SW 1271 (cell line): ENCODE data around the gene SLC9A5.

ENCODE experiments used
- DNase-seq, 2 experiments: peaks; one replicate each; lab custom pipeline; 2025; lab: John Stamatoyannopoulos, UW

The SLC9A5 gene

DNA sequence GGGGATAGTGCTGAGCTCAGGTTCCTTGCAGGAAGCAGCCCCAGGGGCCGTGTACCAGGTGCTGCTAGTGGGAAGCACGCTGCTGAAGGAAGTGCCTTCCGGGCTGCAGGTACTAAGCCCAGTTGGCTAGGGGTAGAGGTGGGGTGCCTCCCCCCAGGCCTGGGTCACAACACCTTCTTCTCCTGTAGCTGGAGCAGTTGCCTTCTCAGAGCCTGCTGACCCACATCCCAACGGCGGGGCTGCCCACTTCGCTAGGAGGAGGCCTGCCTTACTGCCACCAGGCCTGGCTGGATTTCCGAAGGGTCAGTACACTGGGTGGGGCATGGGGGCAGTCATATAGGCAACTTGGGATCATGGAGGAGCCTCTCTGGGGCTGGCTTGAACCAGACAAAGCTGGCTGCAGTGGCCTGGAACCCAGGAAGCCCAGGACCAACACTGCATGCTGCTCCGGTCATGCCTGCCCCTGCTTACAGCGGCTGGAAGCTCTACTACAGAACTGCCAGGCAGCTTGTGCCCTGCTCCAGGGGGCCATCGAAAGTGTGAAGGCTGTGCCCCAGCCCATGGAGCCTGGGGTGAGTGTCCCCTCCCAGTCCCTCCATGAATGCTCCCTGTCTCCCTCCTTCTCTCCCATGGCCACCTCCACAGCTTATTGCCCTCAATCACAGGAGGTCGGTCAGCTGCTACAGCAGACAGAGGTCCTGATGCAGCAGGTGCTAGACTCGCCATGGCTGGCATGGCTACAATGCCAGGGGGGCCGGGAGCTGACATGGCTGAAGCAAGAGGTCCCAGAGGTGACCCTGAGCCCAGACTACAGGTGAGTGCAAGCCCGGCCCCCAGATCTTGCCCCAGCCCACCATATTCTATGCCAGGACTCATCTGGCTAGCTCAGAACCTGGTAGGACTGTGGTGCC lies 33.0 kb downstream of the SLC9A5 start:
- DNase-seq = no peak

GRCh38 chr16:67282447-67282805 lies 33.6 kb downstream of the SLC9A5 start:
- no peak for DNase-seq

- DNase-seq = no peak
Measured at GRCh38 chr16:67283039-67283825, 34.5 kb downstream of the SLC9A5 start.

DNA sequence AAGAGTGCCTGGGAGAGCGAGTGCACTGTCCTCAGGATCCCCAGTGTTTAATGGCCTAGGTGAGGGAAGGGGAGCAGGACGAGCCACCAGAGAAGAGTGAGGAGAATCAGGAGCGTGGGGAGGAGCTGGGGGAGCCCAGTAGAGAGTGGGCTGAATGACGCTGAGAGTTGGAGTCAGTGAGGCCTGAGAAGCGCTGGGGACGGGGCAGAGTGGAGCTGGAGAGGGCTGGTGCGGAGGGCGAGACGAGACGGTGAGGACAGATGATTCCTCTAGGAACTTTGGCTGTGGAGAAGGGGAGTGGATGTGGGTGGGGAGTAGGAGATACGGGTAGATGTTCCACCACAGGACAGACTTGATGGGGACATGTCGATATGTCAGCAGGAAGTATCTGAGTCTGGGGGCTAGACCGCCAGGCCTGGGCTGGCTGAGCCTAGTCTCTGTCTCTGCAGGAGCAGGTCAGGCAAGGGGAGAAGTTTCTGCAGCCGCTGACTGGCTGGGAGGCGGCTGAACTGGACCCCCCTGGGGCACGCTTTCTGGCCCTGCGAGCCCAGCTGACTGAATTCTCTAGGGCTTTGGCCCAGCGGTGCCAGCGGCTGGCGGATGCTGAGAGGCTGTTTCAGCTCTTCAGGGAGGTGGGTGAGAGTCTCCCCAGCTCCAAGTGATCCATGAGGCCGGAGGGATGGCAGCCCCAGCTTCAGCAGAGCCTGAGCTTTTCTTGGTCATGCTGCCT lies 35.2 kb downstream of the SLC9A5 start:
- no peak for DNase-seq

DNA sequence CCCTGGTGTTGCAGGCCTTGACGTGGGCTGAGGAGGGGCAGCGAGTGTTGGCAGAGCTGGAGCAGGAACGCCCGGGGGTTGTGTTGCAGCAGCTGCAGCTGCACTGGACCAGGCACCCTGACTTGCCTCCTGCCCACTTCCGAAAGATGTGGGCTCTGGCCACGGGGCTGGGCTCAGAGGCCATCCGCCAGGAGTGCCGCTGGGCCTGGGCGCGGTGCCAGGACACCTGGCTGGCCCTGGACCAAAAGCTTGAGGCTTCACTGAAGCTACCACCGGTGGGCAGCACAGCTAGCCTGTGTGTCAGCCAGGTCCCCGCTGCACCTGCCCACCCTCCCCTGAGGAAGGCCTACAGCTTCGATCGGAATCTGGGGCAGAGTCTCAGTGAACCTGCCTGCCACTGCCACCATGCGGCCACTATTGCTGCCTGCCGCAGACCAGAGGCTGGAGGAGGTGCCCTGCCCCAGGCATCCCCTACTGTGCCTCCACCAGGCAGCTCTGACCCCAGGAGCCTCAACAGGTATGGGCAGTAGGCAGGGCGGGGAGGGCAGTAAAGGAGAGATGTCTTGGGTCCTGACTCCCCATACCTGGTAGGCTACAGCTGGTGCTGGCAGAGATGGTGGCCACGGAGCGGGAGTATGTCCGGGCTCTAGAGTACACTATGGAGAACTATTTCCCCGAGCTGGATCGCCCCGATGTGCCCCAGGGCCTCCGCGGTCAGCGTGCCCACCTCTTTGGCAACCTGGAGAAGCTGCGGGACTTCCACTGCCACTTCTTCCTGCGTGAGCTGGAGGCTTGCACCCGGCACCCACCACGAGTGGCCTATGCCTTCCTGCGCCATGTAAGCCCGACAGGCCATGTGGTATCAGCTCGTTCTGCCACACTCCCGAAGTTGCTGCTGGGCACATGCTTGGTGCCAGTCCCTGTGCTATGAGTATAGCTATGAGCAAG lies 36.2 kb downstream of the SLC9A5 start:
- DNase-seq = no peak

DNA sequence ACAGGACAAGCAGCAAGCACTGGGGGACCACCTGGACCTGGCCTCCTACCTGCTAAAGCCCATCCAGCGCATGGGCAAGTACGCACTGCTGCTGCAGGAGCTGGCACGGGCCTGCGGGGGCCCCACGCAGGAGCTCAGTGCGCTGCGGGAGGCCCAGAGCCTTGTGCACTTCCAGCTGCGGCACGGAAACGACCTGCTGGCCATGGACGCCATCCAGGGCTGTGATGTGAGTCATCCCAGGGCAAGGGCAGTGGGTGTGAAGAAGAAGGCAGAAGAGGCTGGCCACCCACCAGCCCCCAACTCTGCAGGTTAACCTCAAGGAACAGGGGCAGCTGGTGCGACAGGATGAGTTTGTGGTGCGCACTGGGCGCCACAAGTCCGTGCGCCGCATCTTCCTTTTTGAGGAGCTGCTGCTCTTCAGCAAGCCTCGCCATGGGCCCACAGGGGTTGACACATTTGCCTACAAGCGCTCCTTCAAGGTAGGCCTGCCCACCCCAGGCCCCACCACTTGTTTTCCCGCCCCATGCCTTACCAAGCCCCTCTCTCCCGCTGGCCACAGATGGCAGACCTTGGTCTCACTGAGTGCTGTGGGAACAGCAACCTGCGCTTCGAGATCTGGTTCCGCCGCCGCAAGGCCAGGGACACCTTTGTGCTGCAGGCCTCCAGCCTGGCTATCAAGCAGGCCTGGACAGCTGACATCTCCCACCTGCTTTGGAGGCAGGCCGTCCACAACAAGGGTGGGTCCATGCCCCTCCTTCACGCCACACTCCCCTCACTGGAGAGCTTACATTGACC lies 37.9 kb downstream of the SLC9A5 start:
- DNase-seq = no peak

DNA sequence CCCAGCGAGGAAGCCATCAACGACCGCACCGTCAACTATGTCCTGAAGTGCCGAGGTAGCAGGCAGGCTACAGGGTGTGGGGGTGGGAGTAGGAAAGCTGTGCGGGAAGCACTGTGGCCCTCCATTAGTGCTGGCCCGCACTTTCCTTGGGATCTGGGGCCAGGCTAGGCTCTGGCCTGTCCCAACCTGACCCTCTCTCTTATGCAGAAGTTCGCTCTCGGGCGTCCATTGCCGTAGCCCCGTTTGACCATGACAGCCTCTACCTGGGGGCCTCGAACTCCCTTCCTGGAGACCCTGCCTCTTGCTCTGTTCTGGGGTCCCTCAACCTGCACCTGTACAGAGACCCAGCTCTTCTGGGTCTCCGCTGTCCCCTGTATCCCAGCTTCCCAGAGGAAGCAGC lies 39.2 kb downstream of the SLC9A5 start:
- no peak for DNase-seq

- DNase-seq = no peak
Measured at GRCh38 chr16:67291461-67291860, 42.7 kb downstream of the SLC9A5 start.

GRCh38 chr16:67294171-67294757 lies 45.5 kb downstream of the SLC9A5 start:
- no peak for DNase-seq

- no peak for DNase-seq
Measured at GRCh38 chr16:67294938-67295361, 46.2 kb downstream of the SLC9A5 start.

- DNase-seq = no peak
Measured at GRCh38 chr16:67296420-67296819, 47.6 kb downstream of the SLC9A5 start.

DNA sequence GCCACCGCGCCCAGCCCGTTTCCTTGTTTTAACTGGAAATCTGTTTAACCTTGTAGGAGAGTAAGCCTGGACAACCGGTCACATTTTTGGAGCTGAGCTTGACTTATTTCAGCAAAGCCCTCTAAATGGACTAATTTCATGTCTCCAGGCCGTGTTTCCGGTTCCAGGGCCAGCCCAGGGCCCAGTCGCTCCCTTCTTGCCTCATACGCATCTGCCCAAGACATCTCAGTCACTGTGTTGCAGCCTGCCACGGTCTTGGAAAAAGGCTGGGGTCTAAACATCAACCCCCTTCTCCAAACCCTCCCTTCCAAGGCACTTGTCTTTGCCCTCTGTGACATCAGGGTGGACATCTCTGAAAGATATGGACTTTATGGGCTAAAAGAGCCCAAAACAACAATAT lies 49.5 kb downstream of the SLC9A5 start:
- DNase-seq = no peak

DNA sequence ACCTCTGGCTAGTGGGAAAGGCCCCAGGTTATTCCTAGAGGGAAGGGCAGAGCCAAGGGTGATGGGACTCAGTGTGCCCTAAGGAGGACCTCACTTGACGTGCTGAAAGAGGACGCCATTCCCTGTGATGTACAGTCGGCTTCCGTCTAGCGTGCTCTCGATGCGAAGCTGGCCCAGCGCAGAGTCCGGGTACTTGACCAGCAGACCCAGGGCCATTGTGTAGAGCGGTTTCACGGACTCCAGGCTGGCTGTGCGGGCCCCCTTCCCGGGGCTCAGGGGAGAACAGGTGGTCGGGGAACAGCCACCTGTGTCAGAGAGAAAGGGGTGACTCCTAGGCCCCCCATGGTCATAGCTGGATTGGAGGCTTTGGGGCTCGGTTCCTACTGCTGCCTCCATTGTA lies 50.5 kb downstream of the SLC9A5 start:
- no peak for DNase-seq

DNA sequence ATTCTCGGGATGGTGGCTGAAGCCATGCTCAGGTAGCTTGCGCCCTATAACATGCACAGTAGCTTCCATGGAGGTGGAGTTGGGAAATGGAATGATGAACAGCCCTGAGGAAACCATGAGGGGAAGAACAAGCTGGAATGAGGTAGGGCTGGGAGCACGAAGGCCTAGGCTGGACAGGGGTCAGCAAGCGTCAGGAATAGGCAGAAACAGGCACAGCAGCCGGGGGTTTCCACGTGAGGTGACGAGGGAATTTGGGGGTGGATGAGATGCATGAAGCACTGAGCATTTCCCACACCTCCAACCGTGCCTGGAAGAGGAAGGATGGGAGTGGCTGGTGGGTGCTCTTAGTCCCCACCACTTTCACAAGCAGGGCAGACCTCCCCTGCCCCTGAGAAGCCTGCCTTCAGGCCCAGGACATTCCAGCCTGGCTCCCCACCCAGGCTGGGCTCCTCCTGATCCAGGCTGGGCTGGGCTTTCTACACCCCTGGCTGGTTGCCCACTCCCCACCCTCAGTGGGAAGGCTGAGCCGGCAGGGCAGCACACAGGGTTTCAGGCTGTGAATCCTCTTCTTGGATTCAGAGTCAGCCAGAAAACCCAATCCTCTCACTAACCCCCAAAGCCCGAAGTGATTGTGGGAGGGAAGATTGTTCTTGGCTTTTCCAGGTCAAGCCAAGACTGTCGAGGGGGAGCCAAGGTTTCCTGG lies 52.5 kb downstream of the SLC9A5 start:
- DNase-seq = no peak

DNA sequence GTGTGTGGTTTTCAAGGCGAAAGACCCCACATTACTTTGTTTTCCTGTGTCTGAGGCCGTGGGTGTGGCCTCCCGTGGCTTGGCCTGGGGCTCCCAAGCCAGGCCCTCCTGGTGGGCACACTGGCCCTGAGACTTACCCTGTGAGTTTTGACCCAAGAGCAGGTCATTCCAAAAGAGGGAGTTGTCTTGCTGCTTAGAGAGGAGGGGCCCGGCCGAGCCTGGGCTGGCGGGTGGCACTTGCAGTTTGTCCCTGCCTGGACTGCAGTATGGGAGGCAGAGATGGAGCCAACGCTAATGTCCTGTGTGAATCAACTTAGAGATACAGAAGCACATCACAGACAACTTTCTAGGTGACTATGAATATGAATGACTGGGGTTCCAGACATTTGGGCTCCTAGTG lies 53.3 kb downstream of the SLC9A5 start:
- DNase-seq = no peak

DNA sequence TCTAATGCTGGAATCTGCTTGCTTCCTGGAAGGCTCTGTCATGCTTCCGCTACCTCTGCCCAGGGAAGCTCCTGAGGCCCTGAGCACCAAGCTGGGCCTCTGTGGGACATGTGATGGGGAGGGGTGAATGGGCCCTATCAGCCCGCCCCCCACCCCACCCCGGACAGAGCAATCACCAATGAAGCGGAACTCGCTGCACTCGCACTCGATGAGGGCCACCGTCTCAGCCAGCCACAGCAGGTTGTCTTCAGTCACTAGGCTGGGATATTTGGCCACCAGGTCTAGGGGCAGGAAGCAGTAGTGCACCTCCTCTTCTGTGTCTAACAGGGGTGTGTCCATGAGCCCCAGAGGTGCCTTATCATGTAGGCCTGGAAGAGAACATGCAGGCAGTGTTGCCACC lies 54.2 kb downstream of the SLC9A5 start:
- DNase-seq = no peak

GRCh38 chr16:67304020-67304419 lies 55.2 kb downstream of the SLC9A5 start:
- DNase-seq = no peak

GRCh38 chr16:67305216-67306071 lies 56.7 kb downstream of the SLC9A5 start:
- DNase-seq = no peak

- DNase-seq = no peak
Measured at GRCh38 chr16:67310561-67310960, 61.8 kb downstream of the SLC9A5 start.
